Measurements from ENCODE around the gene DIAPH3. TPM values are rescaled to one million over a fixed set of nuclear protein-coding genes. Genes with fewer than 3 reads are reported as not detected.
"Not testable (repeated sequence)": the region's sequence is repeated elsewhere in the genome, so short reads cannot be mapped to it uniquely, and the experiment has no call there.

DIAPH3 gene
- polyA plus RNA-seq, 4 donors, result 10.5 to 16.6 (median 15.3) TPM

DNA sequence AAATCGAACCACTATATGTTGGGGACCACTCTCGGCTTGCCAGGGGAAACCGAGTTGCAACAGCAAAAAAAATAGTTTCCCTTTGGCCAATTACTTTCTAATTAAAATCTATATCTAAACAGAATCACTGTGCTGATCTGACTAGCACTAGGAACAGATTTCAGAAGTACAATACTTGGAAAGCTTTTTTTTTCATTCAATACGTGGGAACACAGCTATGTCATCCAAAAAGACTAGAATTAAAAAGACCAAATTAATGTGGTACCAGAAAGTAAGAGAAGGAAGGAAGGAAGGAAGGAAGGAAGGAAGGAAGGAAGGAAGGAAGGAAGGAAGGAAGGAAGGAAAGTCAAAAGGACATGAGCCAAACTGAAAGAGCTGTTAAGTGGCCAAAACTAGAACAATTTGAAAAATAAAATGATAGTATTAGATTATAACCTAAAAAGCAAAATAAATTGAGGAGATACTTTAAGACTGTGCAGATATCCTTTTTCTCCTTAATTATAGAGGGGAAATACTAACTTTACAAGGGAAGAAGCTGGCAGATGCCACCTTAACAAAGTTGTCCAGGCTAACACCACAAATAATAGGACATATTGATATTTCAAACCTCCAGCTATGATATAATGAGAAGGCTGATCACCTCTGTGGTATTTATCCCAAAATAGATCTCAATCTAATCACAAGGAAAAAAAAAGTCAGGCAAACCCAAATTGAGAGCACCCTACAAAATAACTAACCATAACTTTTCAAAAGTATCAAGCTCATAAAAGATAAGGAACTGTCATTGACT, 63.9 kb downstream of the DIAPH3 start:
- no peak for DNase-seq (ENCODE audit: low read depth in 4 of 4, low spot score in 3 of 4)

DNA sequence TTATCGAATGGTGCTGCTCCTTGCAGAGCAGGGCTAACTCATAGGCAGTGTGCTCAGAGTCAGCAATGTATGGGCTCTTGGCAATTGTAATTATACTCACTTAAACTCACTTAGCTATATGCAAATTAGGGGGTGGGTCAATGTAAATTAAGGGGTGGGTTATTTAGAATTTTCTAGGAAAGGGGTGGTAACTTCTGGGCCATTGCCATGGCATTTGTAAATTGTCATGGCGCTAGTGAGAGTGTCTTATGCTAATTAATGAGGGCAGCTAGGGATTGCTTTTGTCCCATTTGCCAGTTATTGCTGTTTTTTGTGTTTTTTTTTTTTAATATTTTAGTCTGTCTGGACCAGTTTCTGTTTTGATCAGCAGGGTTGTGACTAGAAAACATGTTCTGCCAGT, 68.4 kb downstream of the DIAPH3 start:
- DNase-seq (ENCODE audit: low read depth in 4 of 4, low spot score in 3 of 4), result no peak

- no peak for DNase-seq (ENCODE audit: low read depth in 4 of 4, low spot score in 3 of 4)
Observed at GRCh38 chr13:60094385-60095088, 69.2 kb downstream of the DIAPH3 start.

DNA sequence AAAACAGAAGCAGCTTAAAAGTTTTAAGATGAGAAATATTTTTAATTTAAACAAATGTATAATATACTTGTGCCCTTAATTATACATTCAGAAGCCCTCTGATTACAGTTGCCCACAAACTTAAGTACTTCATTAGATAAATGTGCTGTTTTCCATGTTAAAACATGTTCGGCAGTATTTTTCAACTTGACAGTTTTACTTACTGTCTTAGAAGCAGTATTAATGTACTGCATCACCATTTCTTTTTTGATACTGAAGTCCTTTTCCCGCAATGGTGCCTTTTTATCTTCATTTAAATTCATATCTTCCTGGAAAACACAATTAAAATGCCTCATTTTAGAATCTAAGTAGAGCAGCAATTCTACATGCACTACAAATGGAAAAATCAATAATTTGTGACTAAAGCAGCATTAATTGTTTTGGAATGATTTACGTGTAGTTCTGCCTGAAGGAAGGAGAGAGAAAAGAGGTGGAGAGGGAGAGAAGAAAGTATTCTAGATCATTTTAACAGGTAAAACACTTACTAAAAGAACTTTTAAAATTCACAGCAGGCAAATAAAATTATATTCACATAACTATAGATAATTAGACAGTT, 70.2 kb downstream of the DIAPH3 start:
- DNase-seq (ENCODE audit: low read depth in 4 of 4, low spot score in 3 of 4), result no peak

GRCh38 chr13:60091573-60091972, 72.2 kb downstream of the DIAPH3 start:
- DNase-seq (ENCODE audit: low read depth in 4 of 4, low spot score in 3 of 4), result no peak

GRCh38 chr13:60090574-60090973, 73.2 kb downstream of the DIAPH3 start:
- no peak for DNase-seq (ENCODE audit: low read depth in 4 of 4, low spot score in 3 of 4)

- not testable (repeated sequence) for DNase-seq (ENCODE audit: low read depth in 4 of 4, low spot score in 3 of 4)
Observed at GRCh38 chr13:60083780-60084179, 79.9 kb downstream of the DIAPH3 start.

DNA sequence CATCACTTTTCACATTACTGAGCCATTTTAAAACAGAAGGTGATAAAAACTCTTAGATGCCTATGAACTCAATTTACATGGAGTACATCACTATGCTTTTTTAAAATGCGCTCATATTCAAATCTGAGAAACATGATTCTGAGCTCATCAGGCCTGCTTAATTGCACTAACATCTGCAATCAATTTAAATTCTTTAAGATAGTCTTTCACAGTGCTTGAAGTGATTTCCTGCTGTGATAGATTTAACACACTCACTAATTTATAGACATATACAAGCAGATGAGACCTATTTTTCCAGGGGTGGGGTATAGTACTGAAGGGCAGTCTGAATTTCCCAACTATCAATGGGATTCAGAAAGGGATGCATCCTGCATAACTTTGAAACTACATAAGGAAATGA, 82.9 kb downstream of the DIAPH3 start:
- no peak for DNase-seq (ENCODE audit: low read depth in 4 of 4, low spot score in 3 of 4)

GRCh38 chr13:60078226-60078625, 85.5 kb downstream of the DIAPH3 start:
- DNase-seq (ENCODE audit: low read depth in 4 of 4, low spot score in 3 of 4), result no peak

DNA sequence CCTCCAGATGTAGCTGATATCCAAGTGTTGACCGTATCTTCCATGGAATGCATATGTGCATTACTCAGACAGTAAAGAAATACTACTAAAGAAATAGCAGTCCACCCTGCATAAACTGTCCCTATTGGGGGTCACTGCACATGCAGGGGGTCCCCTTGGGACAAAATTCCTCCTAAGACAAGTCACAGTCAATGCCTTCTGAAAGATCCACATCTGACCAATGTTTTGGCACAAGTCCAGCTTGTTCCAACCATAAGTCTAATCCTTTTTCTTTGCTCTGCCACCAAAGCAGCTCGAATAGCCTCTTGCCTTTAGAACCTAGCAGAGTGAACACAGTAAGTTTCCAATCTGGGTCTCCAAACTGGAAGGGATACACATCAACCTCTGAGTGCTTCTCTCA, 87.9 kb downstream of the DIAPH3 start:
- DNase-seq (ENCODE audit: low read depth in 4 of 4, low spot score in 3 of 4), result no peak

GRCh38 chr13:60074397-60074796, 89.3 kb downstream of the DIAPH3 start:
- DNase-seq (ENCODE audit: low read depth in 4 of 4, low spot score in 3 of 4), result no peak

- no peak for DNase-seq (ENCODE audit: low read depth in 4 of 4, low spot score in 3 of 4)
Observed at GRCh38 chr13:60066226-60066625, 97.5 kb downstream of the DIAPH3 start.

- DNase-seq (ENCODE audit: low read depth in 4 of 4, low spot score in 3 of 4), result no peak
Observed at GRCh38 chr13:60062502-60062901, 101.2 kb downstream of the DIAPH3 start.

GRCh38 chr13:60061737-60062136, 102.0 kb downstream of the DIAPH3 start:
- no peak for DNase-seq (ENCODE audit: low read depth in 4 of 4, low spot score in 3 of 4)

- no peak for DNase-seq (ENCODE audit: low read depth in 4 of 4, low spot score in 3 of 4)
Observed at GRCh38 chr13:60051754-60052285, 111.9 kb downstream of the DIAPH3 start.

DNA sequence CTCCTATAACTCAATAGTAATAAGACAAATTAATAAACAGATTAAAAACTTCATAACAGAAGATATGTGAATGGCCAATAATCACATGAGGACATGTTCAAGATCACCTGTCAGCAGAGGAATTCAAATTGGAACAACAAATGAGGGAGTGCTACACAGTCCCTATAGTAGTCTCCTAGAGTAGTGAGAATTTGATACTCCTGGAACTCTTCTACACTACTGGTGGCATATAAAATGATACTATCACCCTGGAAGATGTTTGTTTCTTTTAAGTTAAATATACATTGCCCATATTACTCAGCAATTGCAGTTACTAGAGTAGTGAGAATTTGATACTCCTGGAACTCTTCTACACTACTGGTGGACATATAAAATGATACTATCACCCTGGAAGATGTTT, 115.4 kb downstream of the DIAPH3 start:
- DNase-seq (ENCODE audit: low read depth in 4 of 4, low spot score in 3 of 4), result not testable (repeated sequence)

DNA sequence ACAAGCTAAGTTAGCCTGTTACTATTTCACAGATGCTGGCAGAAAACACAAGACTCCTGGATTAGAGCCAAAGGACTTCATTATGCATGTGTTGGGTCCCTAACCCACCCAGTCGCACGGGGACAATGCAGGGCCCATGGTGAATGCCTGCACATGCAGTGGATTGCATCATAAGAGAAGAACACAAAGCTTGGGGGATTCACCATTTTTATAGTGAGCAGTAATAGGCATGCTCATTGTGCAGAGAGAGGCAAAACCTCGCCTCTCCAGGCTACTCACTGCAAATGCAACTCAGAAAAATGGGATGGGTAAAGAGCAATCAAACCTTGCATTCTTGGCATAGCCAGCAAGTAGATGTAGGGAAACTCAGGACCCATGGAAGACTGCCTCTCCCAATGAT, 115.8 kb downstream of the DIAPH3 start:
- DNase-seq (ENCODE audit: low read depth in 4 of 4, low spot score in 3 of 4), result no peak

DNA sequence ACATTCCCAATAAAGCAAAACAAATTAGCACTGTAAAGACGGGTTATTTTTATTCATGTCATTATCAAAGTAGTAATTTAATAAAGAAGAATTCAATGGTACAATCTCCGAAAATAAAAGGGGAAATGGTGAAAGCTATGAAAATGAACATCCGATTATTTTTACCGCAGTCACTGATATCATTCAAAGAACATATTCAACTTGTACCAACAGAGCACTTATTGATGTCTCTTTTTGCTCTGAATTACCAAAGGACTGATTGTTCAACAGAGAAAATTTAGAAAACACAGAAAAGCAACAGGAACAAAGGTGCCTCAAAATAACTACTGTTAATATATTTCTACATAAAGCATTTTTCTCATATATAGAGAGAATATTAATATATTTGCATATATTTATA, 119.4 kb downstream of the DIAPH3 start:
- DNase-seq (ENCODE audit: low read depth in 4 of 4, low spot score in 3 of 4), result no peak

- DNase-seq (ENCODE audit: low read depth in 4 of 4, low spot score in 3 of 4), result no peak
Observed at GRCh38 chr13:60043262-60043661, 120.5 kb downstream of the DIAPH3 start.

DNA sequence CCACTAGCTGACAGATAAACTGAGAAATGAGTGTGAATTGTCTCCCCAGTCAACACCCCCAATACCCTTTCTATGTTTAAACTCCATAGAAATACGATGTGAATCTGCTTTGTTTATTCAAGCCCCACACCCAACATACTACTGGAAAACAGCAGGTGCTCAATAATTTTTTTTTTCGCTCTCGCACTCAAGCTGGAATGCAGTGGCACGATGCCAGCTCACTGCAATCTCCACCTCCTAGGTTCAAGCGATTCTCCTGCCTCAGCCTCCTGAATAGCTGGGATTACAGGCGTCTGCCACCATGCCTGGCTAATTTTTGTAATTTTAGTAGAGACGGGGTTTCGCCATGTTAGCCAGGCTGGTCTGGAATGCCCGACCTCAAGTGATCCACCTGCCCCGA, 123.1 kb downstream of the DIAPH3 start:
- not testable (repeated sequence) for DNase-seq (ENCODE audit: low read depth in 4 of 4, low spot score in 3 of 4)

- no peak for DNase-seq (ENCODE audit: low read depth in 4 of 4, low spot score in 3 of 4)
Observed at GRCh38 chr13:60035874-60036273, 127.9 kb downstream of the DIAPH3 start.

- DNase-seq (ENCODE audit: low read depth in 4 of 4, low spot score in 3 of 4), result no peak
Observed at GRCh38 chr13:60032851-60033250, 130.9 kb downstream of the DIAPH3 start.

All from left renal pelvis (tissue), 4 donors.